ENCODE results near the gene MKX.

Gene MKX

GRCh38 chr10:27742195-27743011 is 3.2 kb downstream of the MKX start:
- peak; percentile 94 for DNase-seq (ENCODE audit: low read depth, low spot score)

GRCh38 chr10:27741173-27742091 is 4.2 kb downstream of the MKX start:
- DNase-seq (ENCODE audit: low read depth, low spot score), result no peak

- no peak for DNase-seq (ENCODE audit: low read depth, low spot score)
These were observed 9.2 kb downstream of the MKX start for GRCh38 chr10:27736396-27736795.

- DNase-seq (ENCODE audit: low read depth, low spot score), result no peak
These were observed 15.6 kb downstream of the MKX start for GRCh38 chr10:27730041-27730440.

GRCh38 chr10:27728338-27728737 is 17.3 kb downstream of the MKX start:
- DNase-seq (ENCODE audit: low read depth, low spot score), result no peak

GRCh38 chr10:27724287-27724686 is 21.3 kb downstream of the MKX start:
- no peak for DNase-seq (ENCODE audit: low read depth, low spot score)

- peak; percentile 47 for DNase-seq (ENCODE audit: low read depth, low spot score)
These were observed 22.2 kb downstream of the MKX start for GRCh38 chr10:27723436-27723835.

GRCh38 chr10:27720529-27720928 is 25.1 kb downstream of the MKX start:
- no peak for DNase-seq (ENCODE audit: low read depth, low spot score)

GRCh38 chr10:27719052-27719451 is 26.6 kb downstream of the MKX start:
- DNase-seq (ENCODE audit: low read depth, low spot score), result no peak

GRCh38 chr10:27717861-27718260 is 27.8 kb downstream of the MKX start:
- peak; percentile 24 for DNase-seq (ENCODE audit: low read depth, low spot score)

- DNase-seq (ENCODE audit: low read depth, low spot score), result peak; percentile 18
These were observed 28.4 kb downstream of the MKX start for GRCh38 chr10:27717224-27717623.

GRCh38 chr10:27716521-27716920 is 29.1 kb downstream of the MKX start:
- no peak for DNase-seq (ENCODE audit: low read depth, low spot score)

- no peak for DNase-seq (ENCODE audit: low read depth, low spot score)
These were observed 30.1 kb downstream of the MKX start for GRCh38 chr10:27715505-27715904.

- no peak for DNase-seq (ENCODE audit: low read depth, low spot score)
These were observed 31.3 kb downstream of the MKX start for GRCh38 chr10:27714349-27714748.

GRCh38 chr10:27713941-27714340 is 31.7 kb downstream of the MKX start:
- DNase-seq (ENCODE audit: low read depth, low spot score), result peak; percentile 21

- DNase-seq (ENCODE audit: low read depth, low spot score), result no peak
These were observed 35.6 kb downstream of the MKX start for GRCh38 chr10:27710014-27710413.

- DNase-seq (ENCODE audit: low read depth, low spot score), result no peak
These were observed 36.3 kb downstream of the MKX start for GRCh38 chr10:27709304-27709703.

GRCh38 chr10:27701938-27702537 is 43.6 kb downstream of the MKX start:
- peak; percentile 58 for DNase-seq (ENCODE audit: low read depth, low spot score)

GRCh38 chr10:27699776-27700175 is 45.8 kb downstream of the MKX start:
- no peak for DNase-seq (ENCODE audit: low read depth, low spot score)

- no peak for DNase-seq (ENCODE audit: low read depth, low spot score)
These were observed 46.7 kb downstream of the MKX start for GRCh38 chr10:27698961-27699360.

GRCh38 chr10:27696466-27696865 is 49.2 kb downstream of the MKX start:
- no peak for DNase-seq (ENCODE audit: low read depth, low spot score)

GRCh38 chr10:27695706-27696105 is 49.9 kb downstream of the MKX start:
- DNase-seq (ENCODE audit: low read depth, low spot score), result no peak
